K562 (cell line): ENCODE results near the gene KRT33B. TPM values are rescaled to one million over a fixed set of nuclear protein-coding genes. Genes with fewer than 3 reads are reported as not detected.

Experiments used
- ATAC-seq: fragments of 200-7000 bp; cut with Tn5 transposase; 3 replicates; pipeline ENCODE4 v1.9.1; 2020; ENCODE audit warnings: moderate library complexity
- Bru-seq: library from RNA; stranded (reverse); fragments of 400-500 nt; gene quantifications from one replicate; lab custom pipeline; 2021; lab: Mats Ljungman, UMichigan
- BruChase-seq, 2 experiments: library from RNA; stranded (reverse); fragments of 400-500 nt; gene quantifications; one replicate each; lab custom pipeline; 2021; lab: Mats Ljungman, UMichigan
- BruUV-seq: library from RNA; stranded (reverse); fragments of 400-500 nt; replicated peaks from 2 replicates; lab custom pipeline; 2021; lab: Mats Ljungman, UMichigan
- CTCF ChIA-PET: fragments of 300-600 bp; formaldehyde crosslinking; extraction: SDS; loops from one replicate; lab custom pipeline; 2021; ENCODE audit warnings: low intra/inter-chr PET ratio; lab: Yijun Ruan, JAX
- POLR2A ChIA-PET: fragments of 300-600, 350-650 bp; sonication (Branson Sonifier 250); formaldehyde crosslinking; extraction: SDS; loops from one replicate; lab custom pipeline; 2021; ENCODE audit warnings: antibody characterized with exemption, inconsistent platforms; lab: Yijun Ruan, JAX
- DNase-seq, 4 experiments: peaks; one replicate each; pipeline versions ENCODE4 v3.0.0 to v3.0.0-alpha.2; 2011 to 2018; ENCODE audit warnings: low spot score in 3 of 4, mixed read lengths in 3 of 4; ENCODE audit errors: extremely low read depth in 1 of 4
- FAIRE-seq: peaks from 2 replicates; lab custom pipeline; 2011; peaks lifted over from hg19 to GRCh38; lab: Jason Lieb, UNC
- H2AFZ ChIP-seq: 2 replicates; pipeline ENCODE4 v1.6.0; 2011; ENCODE audit warnings: low read depth, low read length, control low read depth, inconsistent platforms
- H3K27ac ChIP-seq: fragments of 200-600 bp; 3 replicates; pipeline ENCODE4 v1.8.0; 2011; ENCODE audit warnings: low read depth, mild to moderate bottlenecking, control low read depth, inconsistent platforms, low read length, moderate library complexity, mixed read lengths; ENCODE audit errors: extremely low read depth
- H3K27me3 ChIP-seq, 2 experiments: fragments of 300-600 bp in 1 of 2; 2 replicates in 1 of 2; 3 replicates in 1 of 2; pipeline versions ENCODE4 v1.6.0 to v1.8.0; 2011; ENCODE audit warnings: inconsistent platforms in 2 of 2, low read length in 2 of 2, mild to moderate bottlenecking in 1 of 2, mixed read lengths in 1 of 2, moderate library complexity in 1 of 2; ENCODE audit not compliant: control insufficient read depth in 2 of 2, insufficient read depth in 2 of 2
- H3K36me3 ChIP-seq: fragments of 300-600 bp; 3 replicates; pipeline ENCODE4 v1.8.0; 2011; ENCODE audit warnings: mild to moderate bottlenecking, low read length, inconsistent platforms; ENCODE audit not compliant: control insufficient read depth, insufficient read depth
- H3K4me1 ChIP-seq, 2 experiments: fragments of 200-600 bp in 1 of 2; replicated peaks in 1 of 2; 2 replicates in 1 of 2; 3 replicates in 1 of 2; pipeline versions ENCODE4 v1.5.1 to v1.8.0; 2011; ENCODE audit warnings: inconsistent platforms in 2 of 2, low read length in 2 of 2, mild to moderate bottlenecking in 1 of 2, mixed read lengths in 1 of 2, moderate library complexity in 1 of 2; ENCODE audit not compliant: control insufficient read depth in 2 of 2, insufficient read depth in 2 of 2
- H3K4me2 ChIP-seq: 2 replicates; pipeline ENCODE4 v1.6.1; 2011; ENCODE audit warnings: low read length, control low read depth, inconsistent platforms, mixed read lengths; ENCODE audit not compliant: insufficient read depth
- H3K4me3 ChIP-seq: fragments of 200-600 bp; sonication (generic), shearing (Covaris generic); 2 replicates; pipeline ENCODE4 v1.5.1; 2016; ENCODE audit warnings: control low read depth, inconsistent platforms
- H3K79me2 ChIP-seq: fragments of 200-600 bp; 3 replicates; pipeline ENCODE4 v1.8.0; 2011; ENCODE audit warnings: low read length, inconsistent platforms; ENCODE audit not compliant: control insufficient read depth, insufficient read depth
- H3K9ac ChIP-seq, 2 experiments: 2 replicates each; pipeline versions ENCODE4 v1.6.0 to v1.6.1; 2011; ENCODE audit warnings: low read depth in 2 of 2, low read length in 2 of 2, control low read depth in 1 of 2, inconsistent platforms in 1 of 2, mild to moderate bottlenecking in 1 of 2, mixed read lengths in 1 of 2; ENCODE audit not compliant: insufficient read depth in 1 of 2
- H3K9me1 ChIP-seq: one replicate; pipeline ENCODE4 v1.6.0; 2011; ENCODE audit warnings: inconsistent platforms, mild to moderate bottlenecking, low read length, moderate library complexity; ENCODE audit not compliant: control insufficient read depth, insufficient read depth
- H3K9me3 ChIP-seq: replicated peaks from 2 replicates; pipeline ENCODE4 v1.5.1; 2011; ENCODE audit warnings: low read depth, low read length, inconsistent platforms; ENCODE audit not compliant: control insufficient read depth, insufficient read depth
- H4K20me1 ChIP-seq: replicated peaks from 2 replicates; pipeline ENCODE4 v1.6.1; 2011; ENCODE audit warnings: low read length, inconsistent platforms, mixed read lengths; ENCODE audit not compliant: control insufficient read depth, insufficient read depth
- ARID1B ChIP-seq: fragments of 450-650 bp; IDR thresholded peaks from 2 replicates; pipeline ENCODE4 v1.6.1; 2016; ENCODE audit warnings: antibody characterized with exemption, mild to moderate bottlenecking, inconsistent platforms
- CTCF ChIP-seq, 3 experiments: IDR thresholded peaks in 2 of 3; conservative IDR thresholded peaks in 1 of 3; 2 replicates each; pipeline ENCODE4 v1.5.1; 2011 to 2012; ENCODE audit warnings: low read length in 3 of 3, mild to moderate bottlenecking in 3 of 3, control low read depth in 2 of 3, improper control_type of control experiment in 1 of 3, inconsistent platforms in 1 of 3, low read depth in 1 of 3, mixed read lengths in 1 of 3, moderate library complexity in 1 of 3; ENCODE audit not compliant: insufficient read depth in 2 of 3
- TFAM ChIP-seq: fragments of 250-450 bp; sonication (Bioruptor Pico); conservative IDR thresholded peaks from 2 replicates; pipeline ENCODE4 v1.5.0; 2021; ENCODE audit warnings: mild to moderate bottlenecking, moderate library complexity
- TOE1 ChIP-seq, 2 experiments: fragments of 450-650 bp in 1 of 2; sonication (generic) in 1 of 2; formaldehyde crosslinking in 1 of 2; IDR thresholded peaks; 2 replicates each; pipeline versions ENCODE4 v1.7.1 to v1.8.0; 2016 to 2022; ENCODE audit warnings: borderline replicate concordance in 2 of 2, mild to moderate bottlenecking in 2 of 2, antibody characterized with exemption in 1 of 2, inconsistent platforms in 1 of 2, low read depth in 1 of 2, missing genetic modification reagents in 1 of 2, moderate library complexity in 1 of 2
- WGBS: fragments of 100-300 bp; shearing (Covaris generic); methylation state at CpG from one replicate; pipeline ENCODE4 v1.1.6; 2016; ENCODE audit warnings: low coverage, mixed read lengths; ENCODE audit not compliant: insufficient coverage; ENCODE audit errors: missing lambda C conversion rate; 5-methylcytosine and 5-hydroxymethylcytosine counted together
- in situ Hi-C: fragments of 300-500 bp; cut with MboI; formaldehyde crosslinking; loops from 4 replicates; pipeline ENCODE4 v1.15.0; 2018; ENCODE audit warnings: inconsistent platforms, mixed read lengths
- intact Hi-C: fragments of 100-400 bp; cut with micrococcal nuclease; formaldehyde crosslinking; loops from 2 replicates; pipeline ENCODE4 v1.14.2; 2022
- long read RNA-seq, 3 experiments: library from polyadenylated mRNA in 2 of 3; library from RNA in 1 of 3; unstranded in 2 of 3; stranded (forward) in 1 of 3; transcript quantifications; one replicate each; pipeline ENCODE4 v2.0.0, GENCODE V29; 2019 to 2022
- polyA minus RNA-seq, 3 experiments: library from RNA; depleted of rRNA, polyadenylated mRNA; stranded (reverse); fragments of >200 nt; gene quantifications; 2 replicates each; pipeline ENCODE4 v1.2.3, GENCODE V29; 2011
- polyA plus RNA-seq, 8 experiments: library from polyadenylated mRNA; depleted of rRNA in 4 of 8; stranded (reverse) in 5 of 8; unstranded in 3 of 8; fragments of >200 nt; fragmentation: Nextera tagmentation in 2 of 8; fragmentation: Illumina TruSeq in 1 of 8; extraction: Ambion mirVana in 2 of 8; extraction: Trizol in 1 of 8; gene quantifications; 2 replicates each; pipeline versions ENCODE4 v1.2.1 to v1.2.3, GENCODE V29; 2011 to 2014; ENCODE audit warnings: inconsistent platforms in 1 of 8, missing spikeins in 1 of 8
- total RNA-seq, 7 experiments: library from RNA; depleted of rRNA in 6 of 7; stranded (reverse); fragments of >200 nt in 6 of 7; fragmentation: Illumina TruSeq in 2 of 7; extraction: Trizol in 2 of 7; gene quantifications; 2 replicates each; pipeline versions ENCODE4 v1.2.1 to v1.2.3, GENCODE V29; 2011 to 2021; ENCODE audit warnings: low replicate concordance in 1 of 7

KRT33B gene
- not detected in 2 replicates for total RNA-seq (2011; cell fraction: chromatin; rRNA removed; ENCODE audit: low replicate concordance)
- not detected in 2 replicates for total RNA-seq (2011; cell fraction: nucleolus; rRNA removed)
- not detected in 2 replicates for total RNA-seq (2011; cell fraction: nucleoplasm; rRNA removed)
- total RNA-seq (2014; rRNA removed) (not detected in 2 replicates), total RNA-seq (2014; rRNA removed; fragmentation: Illumina TruSeq; extraction: Trizol) (not detected in 2 replicates), total RNA-seq (2015; rRNA removed; fragmentation: Illumina TruSeq; extraction: Trizol) (not detected in 2 replicates), total RNA-seq (2021) (not detected in 2 replicates), polyA plus RNA-seq (2011; rRNA removed) (not detected in 2 replicates), polyA plus RNA-seq (2014; fragmentation: Illumina TruSeq; extraction: Trizol) (not detected in 2 replicates), polyA plus RNA-seq (2014; fragmentation: Nextera tagmentation; extraction: Ambion mirVana) (not detected), polyA plus RNA-seq (2014; rRNA removed) (not detected in 2 replicates), polyA minus RNA-seq (2011; rRNA and poly(A)+ RNA removed) (not detected in 2 replicates), Bru-seq, nascent RNA (not detected), BruChase-seq, experiment 1, labeled RNA remaining after a 2-hour chase (not detected), BruChase-seq, experiment 2, labeled RNA remaining after a 6-hour chase (not detected)
- polyA plus RNA-seq (2011; cell fraction: cytosol; rRNA removed) = not detected in 2 replicates
- not detected in 2 replicates for polyA plus RNA-seq (2011; cell fraction: nucleus; rRNA removed)
- polyA plus RNA-seq (2012) = not detected in 2 replicates
- polyA minus RNA-seq (2011; cell fraction: cytosol; rRNA and poly(A)+ RNA removed) = not detected in 2 replicates
- polyA minus RNA-seq (2011; cell fraction: nucleus; rRNA and poly(A)+ RNA removed) = not detected in 2 replicates
- long read RNA-seq, experiment 1 = 0 reads
- long read RNA-seq, experiment 2 = 0 reads
- long read RNA-seq, experiment 3 = 0 reads

GRCh38 chr17:41369713-41370112 is at the start of gene KRT33B:
KRT33B (minus strand) TSS chr17:41369813; CDS start chr17:41369750, 63 bp downstream.
- Histone ChIP-seq H2AFZ (no peak within 1 kb of the TSS), H3K27ac (no peak within 1 kb of the TSS), H3K27me3 (peaks cover 0 to 4% of the 10 kb centered on the region in 2 experiments; a peak in 1 of 5 replicates), H3K4me2 (no peak within 1 kb of the TSS), H3K4me3 (no peak within 1 kb of the TSS), H3K4me1 (no peaks in the 10 kb centered on the region), H3K9ac (no peak within 1 kb of the TSS), H3K9me3 (no peaks in the 10 kb centered on the region), H3K36me3 (no peaks in the 10 kb centered on the region), H3K9me1 (no peaks in the 10 kb centered on the region), H3K79me2 (no peaks in the 10 kb centered on the region), H4K20me1 (no peaks in the 10 kb centered on the region)
- 0% methylated on average over 1 of the region's 1 CpG for WGBS
- CTCF ChIA-PET = no interaction called here
- no peak for ATAC-seq
- POLR2A ChIA-PET = interaction anchor here (0.6 to 1.8 kb wide), 5 partner anchors 10 to 167 kb away, joined by 3 to 4 read pairs (median 3); no protein-coding TSS in a partner anchor
- BruUV-seq = no TSS peak
- in situ Hi-C loops = no loop called here
- intact Hi-C loops = no loop called here
- FAIRE-seq = no peak
- TF ChIP-seq TOE1 (IDR thresholded peaks at IDR 0.05; ENCODE audit: borderline replicate concordance) (no peak), TOE1 (CRISPR knock-in tag; IDR thresholded peaks at IDR 0.05; ENCODE audit: borderline replicate concordance, low read depth) (no peak), TFAM (CRISPR knock-in tag) (no peak), CTCF (IDR thresholded peaks at IDR 0.05 in 2 of 3, conservative IDR thresholded peaks at IDR 0.05 in 1 of 3; ENCODE audit: insufficient read depth in 2 of 3, low read depth in 1 of 3, low read length in 3 of 3) (no peak), ARID1B (no peak)
- no peak for DNase-seq
